T-cell (primary cell): Measurements from ENCODE around the gene STYXL2. TPM values are rescaled to one million over a fixed set of nuclear protein-coding genes. Genes with fewer than 3 reads are reported as not detected.

ENCODE experiments used
- ATAC-seq, 4 experiments: fragments of 200-7000 bp in 3 of 4; fragments of 150-1000 bp in 1 of 4; cut with Tn5 transposase; replicated peaks in 1 of 4; 1 replicate in 3 of 4; 2 replicates in 1 of 4; pipeline ENCODE4 v1.10.0; 2021; ENCODE audit warnings: moderate library complexity in 3 of 4, mild to moderate bottlenecking in 2 of 4, moderate number of reproducible peaks in 1 of 4
- CTCF ChIA-PET, 2 donors: fragments of 300-600 bp; sonication (Branson Sonifier 250); formaldehyde crosslinking; loops; one replicate each; lab custom pipeline; 2022; ENCODE audit warnings: antibody characterized with exemption in 2 of 2; lab: Charles Lee
- POLR2A ChIA-PET, 2 donors: fragments of 300-600 bp; sonication (Branson Sonifier 250); formaldehyde crosslinking; loops; one replicate each; lab custom pipeline; 2022; ENCODE audit warnings: antibody characterized with exemption in 2 of 2; lab: Charles Lee
- DNase-seq, 35 experiments: peaks; one replicate each; pipeline versions ENCODE4 v3.0.0 to v3.0.0-alpha.2; 2013 to 2023
- H3K27ac ChIP-seq: one replicate; pipeline ENCODE4 v1.5.1; 2013; ENCODE audit warnings: low read length
- H3K27me3 ChIP-seq, 2 experiments: replicated peaks in 1 of 2; 1 replicate in 1 of 2; 2 replicates in 1 of 2; pipeline versions ENCODE4 v1.6.1 to v1.7.0; 2013; ENCODE audit warnings: low read length in 1 of 2, mixed read lengths in 1 of 2; ENCODE audit not compliant: control insufficient read depth in 2 of 2, insufficient read depth in 2 of 2; ENCODE audit errors: extremely low read depth in 1 of 2
- H3K36me3 ChIP-seq, 2 donors: 1 replicate in 1 of 2; 2 replicates in 1 of 2; pipeline versions ENCODE4 v1.6.1 to v1.7.0; 2013; ENCODE audit warnings: low read length in 1 of 2; ENCODE audit not compliant: control insufficient read depth in 2 of 2, insufficient read depth in 1 of 2; ENCODE audit errors: extremely low read depth in 1 of 2
- H3K4me1 ChIP-seq, 2 experiments: 1 replicate in 1 of 2; 2 replicates in 1 of 2; pipeline versions ENCODE4 v1.6.1 to v1.7.0; 2013; ENCODE audit warnings: low read length in 2 of 2, mixed read lengths in 1 of 2; ENCODE audit not compliant: insufficient read depth in 2 of 2, control insufficient read depth in 1 of 2; ENCODE audit errors: extremely low read depth in 1 of 2
- H3K4me3 ChIP-seq, 2 donors: 1 replicate in 1 of 2; 2 replicates in 1 of 2; pipeline versions ENCODE4 v1.5.1 to v1.7.0; 2013; ENCODE audit warnings: mild to moderate bottlenecking in 2 of 2, low read length in 1 of 2, moderate library complexity in 1 of 2; ENCODE audit not compliant: control insufficient read depth in 1 of 2; ENCODE audit errors: extremely low read depth in 1 of 2
- H3K9me3 ChIP-seq: 2 replicates; pipeline ENCODE4 v1.7.0; 2013
- H3K27ac Mint-ChIP-seq, 2 donors: one replicate each; pipeline ENCODE4 v1.8.0; 2020 to 2021; ENCODE audit warnings: mild to moderate bottlenecking in 2 of 2, mixed read lengths in 2 of 2
- H3K27me3 Mint-ChIP-seq, 2 donors: one replicate each; pipeline ENCODE4 v1.8.0; 2021 to 2022; ENCODE audit warnings: mixed read lengths in 2 of 2
- H3K36me3 Mint-ChIP-seq: one replicate; pipeline ENCODE4 v1.8.0; 2021; ENCODE audit warnings: mixed read lengths
- H3K4me1 Mint-ChIP-seq, 3 donors: one replicate each; pipeline ENCODE4 v1.8.0; 2020 to 2022; ENCODE audit warnings: mixed read lengths in 3 of 3, mild to moderate bottlenecking in 1 of 3
- H3K4me3 Mint-ChIP-seq, 3 donors: one replicate each; pipeline ENCODE4 v1.8.0; 2020 to 2022; ENCODE audit warnings: mild to moderate bottlenecking in 3 of 3, mixed read lengths in 3 of 3, moderate library complexity in 3 of 3
- H3K9me3 Mint-ChIP-seq, 3 donors: one replicate each; pipeline ENCODE4 v1.8.0; 2020 to 2022; ENCODE audit warnings: mixed read lengths in 3 of 3
- whole genome bisulfite sequencing: methylation state at CpG from one replicate; pipeline ENCODE4 v1.1.5; 2013; ENCODE audit warnings: missing lambda C conversion rate; ENCODE audit not compliant: insufficient coverage; 5-methylcytosine and 5-hydroxymethylcytosine counted together
- total RNA-seq, 35 experiments: library from RNA in 6 of 35; stranded (reverse) in 6 of 35; fragments of 120-200 nt in 1 of 35; gene quantifications; one replicate each; pipeline versions ENCODE4 v1.2.1 to v1.2.4 and lab custom pipeline; 2013 to 2026

Gene STYXL2
- total RNA-seq, 5 donors from 2014 or later (not counting 1 experiment from before 2014, with no cell fraction given), result not detected

DNA sequence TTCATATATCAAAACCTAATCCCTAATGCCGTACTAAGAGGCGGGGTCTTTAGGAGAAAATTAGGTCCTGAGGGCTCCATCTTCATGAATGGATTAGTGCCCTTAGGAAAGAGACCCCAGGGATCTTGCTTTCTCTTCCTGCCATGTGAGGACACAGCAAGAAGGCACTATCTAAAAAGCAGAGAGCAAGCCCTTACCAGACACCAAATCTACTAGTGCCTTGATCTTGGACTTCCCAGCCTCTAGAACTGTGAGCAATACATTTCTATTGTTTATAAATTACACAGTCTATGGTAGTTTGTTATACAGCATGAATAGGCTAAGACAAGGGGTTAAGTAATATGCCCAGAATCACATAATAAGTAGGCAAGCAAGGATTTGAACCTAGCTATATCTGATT, 42.9 kb downstream of the STYXL2 start:
- Mint-ChIP-seq H3K36me3 (no peaks in the 10 kb centered on the region), H3K4me3 (no peak overlapping the region), H3K27me3 (peaks cover 13 to 17% of the 10 kb centered on the region in 2 donors), H3K4me1 (no peaks in the 10 kb centered on the region), H3K27ac (no peak overlapping the region), H3K9me3 (no peaks in the 10 kb centered on the region)
- no peak for DNase-seq
- Histone ChIP-seq H3K36me3 (no peaks in the 10 kb centered on the region), H3K27ac (no peak overlapping the region), H3K9me3 (no peaks in the 10 kb centered on the region), H3K27me3 (peaks cover 0 to 4% of the 10 kb centered on the region in 2 experiments), H3K4me1 (no peaks in the 10 kb centered on the region), H3K4me3 (no peak overlapping the region)
- ATAC-seq, result no peak
- CTCF ChIA-PET, result no interaction called here
- WGBS, result no CpG with 5 or more reads among the region's 2 CpGs
- POLR2A ChIA-PET, result interaction anchor here in 1 of 2 donors (0.7 kb wide), 1 partner anchor 83 kb away, joined by 3 read pairs; no protein-coding TSS in a partner anchor

DNA sequence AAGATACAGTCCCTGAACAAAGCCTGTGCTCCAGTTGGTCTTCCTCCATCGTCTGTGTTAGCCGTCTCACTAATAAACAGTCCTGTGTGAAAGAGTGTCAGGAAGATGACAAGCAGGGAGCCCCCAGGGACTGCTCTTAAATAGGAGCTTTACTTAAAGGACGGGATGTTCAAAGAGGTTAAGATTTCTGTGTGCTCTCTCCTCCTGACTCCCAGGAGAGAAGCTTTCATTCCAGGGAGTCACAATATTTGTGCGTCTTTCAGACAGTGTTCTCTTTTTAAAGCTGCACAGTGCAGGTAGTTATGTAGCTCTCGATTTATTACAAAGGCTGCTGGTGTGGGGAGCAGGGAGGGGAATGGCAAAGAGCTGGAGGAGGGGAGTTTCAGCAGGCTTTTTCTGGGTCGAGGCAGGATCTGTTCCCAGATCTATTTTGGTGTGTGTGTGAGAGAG, 43.5 kb downstream of the STYXL2 start:
- POLR2A ChIA-PET, result interaction anchor here in 1 of 2 donors (0.7 kb wide), 1 partner anchor 84 kb away, joined by 3 read pairs; no protein-coding TSS in a partner anchor
- no peaks in the 10 kb centered on the region for H3K36me3 Mint-ChIP-seq

DNA sequence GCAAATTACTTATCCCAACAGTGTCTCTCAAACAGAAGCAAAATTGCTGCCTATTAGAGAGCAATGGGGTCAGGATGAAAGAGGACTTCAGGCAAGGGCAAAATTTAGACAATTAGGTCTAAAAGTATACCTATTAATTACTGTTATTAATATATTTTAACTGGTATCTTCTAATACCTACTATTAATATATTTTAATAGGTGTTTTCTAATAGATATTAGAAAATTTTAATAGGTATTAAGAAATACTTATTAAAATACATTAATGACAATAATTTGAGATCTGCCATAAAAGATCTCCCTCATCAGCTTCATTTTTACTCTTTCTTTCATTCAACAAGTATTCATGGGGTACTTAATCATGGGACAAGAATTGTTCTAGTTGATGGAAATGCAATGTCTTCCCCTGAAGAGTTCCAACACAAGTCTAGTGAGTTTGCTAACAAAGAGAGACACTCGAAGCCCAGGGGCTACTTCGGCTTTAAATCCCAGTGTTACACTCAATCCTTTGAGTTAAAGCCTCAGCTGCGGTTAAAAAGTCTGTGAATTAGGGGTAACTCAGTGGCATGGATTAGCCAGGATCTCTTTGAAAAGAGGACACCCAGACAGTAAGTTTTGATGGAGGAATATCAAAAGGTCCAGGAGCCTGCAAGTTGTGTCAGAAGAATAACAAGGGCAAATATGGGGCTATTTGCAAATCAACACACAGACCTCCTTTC, 44.1 kb downstream of the STYXL2 start:
- POLR2A ChIA-PET, result no interaction called here
- peaks cover 9 to 18% of the 10 kb centered on the region in 2 donors for H3K27me3 Mint-ChIP-seq
- WGBS, result 92% methylated on average over 3 of the region's 3 CpGs
- H3K9me3 ChIP-seq, result no peaks in the 10 kb centered on the region
- no peak overlapping the region for H3K27ac Mint-ChIP-seq
- H3K4me1 Mint-ChIP-seq, result no peaks in the 10 kb centered on the region
- H3K36me3 Mint-ChIP-seq, result no peaks in the 10 kb centered on the region
- no peak for DNase-seq
- CTCF ChIA-PET, result no interaction called here
- H3K4me3 Mint-ChIP-seq, result no peak overlapping the region
- H3K27ac ChIP-seq, result no peak overlapping the region
- no peak overlapping the region for H3K4me3 ChIP-seq
- H3K9me3 Mint-ChIP-seq, result peaks cover 0 to 3% (median 0%) of the 10 kb centered on the region in 3 donors
- no peak for ATAC-seq
- no peaks in the 10 kb centered on the region for H3K27me3 ChIP-seq
- no peaks in the 10 kb centered on the region for H3K4me1 ChIP-seq
- no peaks in the 10 kb centered on the region for H3K36me3 ChIP-seq

More for the DNA sequence above, 43.5 kb downstream of the STYXL2 start:
- WGBS, result 93% methylated on average over 3 of the region's 6 CpGs
- no peak for ATAC-seq
- no peak for DNase-seq
- no peak overlapping the region for H3K4me3 ChIP-seq
- peaks cover 0 to 2% (median 0%) of the 10 kb centered on the region in 3 donors for H3K9me3 Mint-ChIP-seq
- no peak overlapping the region for H3K27ac Mint-ChIP-seq
- H3K9me3 ChIP-seq, result no peaks in the 10 kb centered on the region
- H3K4me3 Mint-ChIP-seq, result no peak overlapping the region
- H3K27me3 ChIP-seq, result peaks cover 0 to 4% of the 10 kb centered on the region in 2 experiments
- peaks cover 9 to 16% of the 10 kb centered on the region in 2 donors for H3K27me3 Mint-ChIP-seq
- H3K4me1 Mint-ChIP-seq, result no peaks in the 10 kb centered on the region
- H3K27ac ChIP-seq, result no peak overlapping the region
- no peaks in the 10 kb centered on the region for H3K4me1 ChIP-seq
- H3K36me3 ChIP-seq, result no peaks in the 10 kb centered on the region
- CTCF ChIA-PET, result no interaction called here

DNA sequence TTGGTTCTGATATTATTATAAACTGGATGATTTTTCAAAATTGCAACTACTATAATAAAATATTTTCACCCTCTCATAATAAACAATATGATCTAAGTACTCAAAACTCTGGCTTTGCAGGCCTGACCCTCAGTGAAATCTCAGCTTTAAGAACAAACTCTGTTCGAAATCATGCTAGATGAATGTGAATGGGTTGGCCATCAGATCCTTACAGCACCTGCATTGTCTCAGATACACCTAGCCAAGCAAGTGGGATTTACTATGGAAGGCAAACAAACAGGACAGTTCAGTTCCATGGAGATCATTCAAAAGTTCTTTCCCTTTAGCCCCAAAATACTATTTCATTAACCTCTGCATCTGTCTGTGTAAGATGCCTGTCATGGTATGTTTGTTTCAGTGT, 44.8 kb downstream of the STYXL2 start:
- Mint-ChIP-seq H3K36me3 (no peaks in the 10 kb centered on the region), H3K27me3 (peaks cover 13 to 18% of the 10 kb centered on the region in 2 donors)
- no peak for ATAC-seq

DNA sequence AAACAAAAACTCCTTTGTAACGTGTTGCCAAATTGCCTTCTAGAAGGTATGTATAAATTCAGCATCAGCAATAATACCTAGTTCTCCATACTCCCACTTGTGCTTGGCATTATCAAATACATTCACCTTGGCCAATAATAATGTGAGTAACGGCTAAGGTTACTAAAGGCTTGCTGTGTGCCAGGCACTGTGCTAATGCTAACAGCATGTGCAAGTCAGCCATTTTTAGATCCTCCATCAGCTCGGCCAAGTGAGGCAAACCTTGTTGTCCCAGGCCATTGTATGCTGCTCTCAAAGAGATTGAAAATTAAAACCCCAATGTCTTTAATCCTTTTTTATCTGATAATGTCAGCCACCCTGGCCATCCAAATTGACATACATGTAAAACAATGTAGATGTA, 48.1 kb downstream of the STYXL2 start:
- Histone ChIP-seq H3K4me1 (no peaks in the 10 kb centered on the region), H3K9me3 (no peaks in the 10 kb centered on the region), H3K27me3 (peaks cover 0 to 6% of the 10 kb centered on the region in 2 experiments), H3K4me3 (no peak overlapping the region), H3K27ac (no peak overlapping the region), H3K36me3 (no peaks in the 10 kb centered on the region)
- no peak for DNase-seq
- H3K27me3 Mint-ChIP-seq, result peaks cover 13 to 14% of the 10 kb centered on the region in 2 donors
- CTCF ChIA-PET, result no interaction called here
- no peak for ATAC-seq
- no peaks in the 10 kb centered on the region for H3K36me3 Mint-ChIP-seq
- H3K4me3 Mint-ChIP-seq, result no peak overlapping the region
- H3K27ac Mint-ChIP-seq, result no peak overlapping the region
- WGBS, result 100% methylated on average over 1 of the region's 3 CpGs
- no peaks in the 10 kb centered on the region for H3K4me1 Mint-ChIP-seq
- POLR2A ChIA-PET, result no interaction called here
- H3K9me3 Mint-ChIP-seq, result peaks cover 0 to 6% (median 3%) of the 10 kb centered on the region in 3 donors

More for the DNA sequence above, 44.8 kb downstream of the STYXL2 start:
- Histone ChIP-seq H3K27ac (no peak overlapping the region), H3K4me1 (no peaks in the 10 kb centered on the region), H3K4me3 (no peak overlapping the region), H3K9me3 (no peaks in the 10 kb centered on the region), H3K27me3 (peaks cover 0 to under 1% of the 10 kb centered on the region in 2 experiments), H3K36me3 (no peaks in the 10 kb centered on the region)
- no peak for DNase-seq
- Mint-ChIP-seq H3K4me3 (no peak overlapping the region), H3K27ac (no peak overlapping the region), H3K4me1 (no peaks in the 10 kb centered on the region), H3K9me3 (peaks cover 0 to 3% (median 0%) of the 10 kb centered on the region in 3 donors)
- ChIA-PET CTCF (no interaction called here), POLR2A (no interaction called here)
- no CpG with 5 or more reads among the region's 1 CpG for WGBS
